HG03060 (cell line): ENCODE results near the gene C10orf105.

ENCODE experiments used
- ATAC-seq: cut with Tn5 transposase; IDR thresholded peaks from one replicate; pipeline ENCODE4 v1.9.1; 2021; ENCODE audit warnings: low read depth, moderate number of reproducible peaks; ENCODE audit not compliant: unreplicated experiment

C10orf105 gene

DNA sequence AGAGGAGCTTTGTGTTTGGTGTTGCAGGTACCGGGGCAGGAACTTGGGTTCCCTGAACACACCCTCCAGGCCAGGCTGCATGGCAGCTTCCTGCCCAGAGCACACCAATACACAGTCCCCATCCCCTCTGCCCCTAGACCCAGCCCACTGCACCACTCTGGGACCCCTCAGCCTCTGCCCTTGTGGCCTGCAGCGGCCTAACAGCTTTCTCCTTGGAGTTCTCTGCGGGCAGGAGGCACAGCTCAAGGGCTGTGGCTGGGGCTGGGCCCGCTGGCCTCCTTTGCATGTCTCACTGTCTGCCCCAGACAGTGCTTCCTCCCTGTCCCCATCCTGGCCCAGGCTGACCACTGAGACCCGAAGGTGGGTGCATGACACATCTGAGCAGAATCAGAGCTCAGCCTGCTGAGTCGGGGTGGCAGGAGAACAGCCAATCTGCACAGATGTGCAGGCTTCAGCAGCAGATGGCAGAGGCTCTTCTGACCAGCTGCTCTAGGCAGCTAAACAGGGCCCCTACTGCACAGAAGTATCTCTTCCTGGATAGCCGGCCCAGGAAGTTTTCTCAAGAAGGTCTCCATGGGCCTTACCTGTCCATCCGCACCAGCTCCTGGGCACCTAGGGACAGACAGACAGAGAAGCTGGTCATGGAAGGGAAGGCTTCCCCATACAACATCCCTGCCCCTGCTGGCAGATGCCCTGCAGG is 33.0 kb upstream of the C10orf105 start:
- no peak for ATAC-seq

DNA sequence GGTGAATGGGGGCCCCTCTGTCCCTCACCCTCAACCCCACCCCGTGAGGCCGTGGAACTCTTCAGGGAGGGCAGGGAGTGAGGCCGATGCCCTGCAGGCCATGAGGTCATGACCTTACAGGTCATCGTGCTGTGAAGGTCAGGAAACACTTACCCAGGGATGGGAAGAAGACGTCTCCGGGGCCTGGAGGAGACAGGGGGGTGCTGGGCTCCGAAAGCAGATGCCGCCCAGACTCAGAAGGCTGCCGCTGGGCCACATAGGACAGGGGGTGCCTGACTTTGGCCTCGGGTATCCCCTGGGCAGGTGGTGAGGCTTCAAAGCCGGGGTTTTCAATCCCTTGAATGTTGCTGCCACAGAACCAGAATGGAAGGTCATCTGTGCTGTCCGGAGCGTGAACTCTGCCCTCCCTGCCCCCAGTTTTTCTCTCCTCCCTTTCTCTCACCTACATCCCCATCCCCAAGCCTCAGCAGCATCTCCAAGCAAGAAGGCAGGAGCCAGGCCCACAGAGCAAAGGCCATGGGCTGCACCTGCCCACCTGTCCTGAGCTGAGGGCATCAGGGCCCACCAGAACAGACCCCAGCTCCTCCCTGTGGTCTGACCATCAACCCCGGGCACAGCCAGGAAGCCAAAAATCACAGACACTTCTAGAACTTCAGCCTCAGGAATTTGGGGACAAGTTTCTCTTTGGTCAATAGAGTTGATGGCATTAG is 32.1 kb upstream of the C10orf105 start:
- no peak for ATAC-seq

DNA sequence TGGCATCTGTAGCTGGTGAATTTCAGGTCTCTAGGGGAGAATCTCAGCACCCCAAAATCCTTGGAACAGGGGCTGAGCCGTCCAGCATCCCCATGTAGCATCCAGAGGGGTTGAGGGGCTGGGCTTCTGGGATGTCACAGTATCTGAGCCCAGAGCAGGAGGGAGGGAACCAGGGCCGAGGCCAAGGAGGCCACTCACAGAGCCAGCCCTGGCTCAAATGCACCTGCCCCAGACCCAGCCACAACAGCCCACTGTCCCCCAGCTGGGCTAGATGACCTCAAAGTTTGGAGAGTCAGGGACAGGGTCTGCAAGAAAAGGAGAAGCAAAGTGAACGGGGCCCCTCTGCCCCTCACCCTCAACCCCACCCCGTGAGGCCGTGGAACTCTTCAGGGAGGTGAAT is 31.4 kb upstream of the C10orf105 start:
- ATAC-seq: no peak

DNA sequence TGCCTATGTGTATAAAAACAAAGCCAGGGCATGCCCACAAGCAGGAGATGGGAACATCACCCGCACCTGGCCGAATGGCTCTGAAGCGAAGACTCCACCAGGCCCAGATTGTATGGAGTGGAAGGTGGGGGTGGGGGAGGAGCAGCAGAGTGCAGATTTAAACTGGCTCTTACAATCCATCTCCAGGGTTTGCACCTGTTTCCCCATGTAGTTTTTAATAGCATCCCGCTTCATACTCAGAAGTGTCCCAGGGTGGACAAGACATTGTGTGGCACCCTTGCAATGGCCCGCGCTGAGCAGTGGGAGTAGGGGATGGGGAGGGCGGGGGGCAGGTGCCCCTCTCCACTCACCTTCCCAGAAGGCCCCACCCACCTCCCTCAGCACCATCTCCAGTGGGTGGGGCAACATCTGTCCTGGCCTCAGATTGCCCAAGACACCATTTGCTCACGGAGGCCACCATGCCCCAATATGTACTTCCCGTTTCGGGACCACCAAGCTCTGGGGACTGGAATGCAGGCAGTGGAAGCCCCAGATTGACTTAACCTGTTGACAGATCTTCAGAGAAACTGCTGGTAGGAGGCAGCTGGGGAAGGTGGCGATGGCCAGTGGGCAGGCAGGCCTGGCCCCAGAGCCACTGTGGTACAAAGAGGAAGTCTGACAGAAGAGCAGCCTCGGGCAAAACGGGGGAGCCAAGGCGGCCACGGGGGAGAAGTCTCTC is 30.7 kb upstream of the C10orf105 start:
- no peak for ATAC-seq

DNA sequence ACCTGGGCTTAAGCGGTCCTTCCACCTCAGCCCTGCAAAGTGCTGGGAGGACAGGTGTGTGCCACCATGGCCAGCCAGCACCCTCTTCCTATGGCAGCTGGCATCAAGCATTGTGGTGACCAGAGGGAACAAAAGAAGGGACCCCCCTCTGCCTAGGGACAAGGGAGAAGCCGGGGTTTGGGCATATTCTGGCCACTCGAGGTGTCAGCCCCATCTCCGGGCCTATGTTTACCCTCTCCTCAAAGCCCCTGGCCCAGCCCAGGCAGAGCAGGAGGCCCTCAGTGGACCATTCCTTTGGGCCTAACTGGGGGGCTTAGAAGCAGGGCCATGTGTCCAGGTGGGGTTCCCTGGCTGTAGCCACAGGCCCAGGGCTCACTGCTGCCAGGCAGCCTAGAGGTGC is 29.8 kb upstream of the C10orf105 start:
- no peak for ATAC-seq

DNA sequence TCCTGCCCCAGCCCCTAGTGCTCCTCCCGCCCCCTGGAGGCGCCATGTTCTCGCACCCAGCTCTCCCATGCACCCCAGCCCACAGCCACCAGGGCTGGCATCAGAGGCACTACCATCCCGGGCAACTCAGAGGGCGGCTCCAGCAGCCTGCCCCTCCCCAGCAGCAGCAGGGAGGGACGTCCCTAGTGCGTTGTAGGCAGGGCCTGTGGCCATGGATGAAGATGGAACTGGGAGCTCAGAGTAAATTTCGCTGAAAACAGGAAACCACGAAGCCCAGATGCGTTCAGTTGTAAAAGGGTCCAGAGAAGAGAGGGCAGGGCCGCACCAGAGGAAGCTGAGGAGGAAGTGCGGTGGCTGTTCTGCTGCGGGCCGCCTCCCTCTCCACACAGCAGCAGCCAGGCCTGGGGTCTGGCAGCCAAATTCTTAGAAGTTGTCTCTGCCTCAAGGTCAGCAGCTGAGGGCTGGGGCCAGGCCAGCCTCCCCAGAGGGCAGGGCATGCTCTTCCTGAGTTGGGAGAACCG is 29.2 kb upstream of the C10orf105 start:
- ATAC-seq: no peak

DNA sequence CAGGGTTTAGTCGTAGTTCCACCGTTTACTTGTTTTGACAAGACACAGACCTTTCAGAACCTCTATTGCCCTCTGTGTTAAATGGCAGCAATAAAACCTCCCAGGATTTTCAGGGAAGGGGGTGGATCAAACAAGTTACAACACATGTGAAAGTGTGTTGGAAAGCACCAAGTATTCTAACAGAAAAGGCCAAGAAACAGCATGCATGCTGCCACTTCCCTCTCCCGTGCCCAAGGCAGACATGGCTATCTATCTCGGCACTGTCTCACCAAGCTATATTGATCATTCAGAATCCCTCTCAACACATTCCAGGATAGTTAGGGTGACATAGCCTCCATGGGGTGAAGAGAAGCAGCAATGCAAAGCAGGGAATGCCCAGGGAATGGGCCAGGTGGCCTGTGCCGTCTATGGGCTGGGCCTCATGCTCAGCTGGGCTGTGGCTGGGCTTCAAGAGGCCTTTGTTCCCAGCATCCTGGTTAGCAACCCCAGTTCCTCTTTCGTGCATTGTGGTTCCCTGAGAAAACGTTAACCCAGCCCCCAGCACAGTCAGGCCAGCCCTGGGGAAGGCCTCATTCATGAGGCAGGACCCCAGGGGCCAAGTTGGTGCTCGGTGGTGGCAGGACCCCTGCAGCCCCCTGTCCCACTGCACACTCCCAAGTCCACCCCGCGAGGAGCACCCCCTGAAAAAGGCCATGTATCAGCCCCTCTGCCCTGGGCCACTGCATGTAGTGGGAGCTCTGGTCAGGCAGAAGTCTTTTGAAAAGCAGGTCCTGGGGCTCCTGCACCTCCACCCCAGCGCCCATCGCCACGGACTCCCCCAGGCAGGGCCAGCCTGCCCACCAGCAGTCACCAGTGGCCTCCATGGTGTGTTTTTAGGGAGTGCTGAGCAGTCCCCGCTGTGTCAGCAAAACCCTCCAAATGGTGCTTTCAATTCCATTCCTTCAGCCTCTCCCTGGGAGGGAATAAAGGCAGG is 28.3 kb upstream of the C10orf105 start:
- ATAC-seq: no peak

DNA sequence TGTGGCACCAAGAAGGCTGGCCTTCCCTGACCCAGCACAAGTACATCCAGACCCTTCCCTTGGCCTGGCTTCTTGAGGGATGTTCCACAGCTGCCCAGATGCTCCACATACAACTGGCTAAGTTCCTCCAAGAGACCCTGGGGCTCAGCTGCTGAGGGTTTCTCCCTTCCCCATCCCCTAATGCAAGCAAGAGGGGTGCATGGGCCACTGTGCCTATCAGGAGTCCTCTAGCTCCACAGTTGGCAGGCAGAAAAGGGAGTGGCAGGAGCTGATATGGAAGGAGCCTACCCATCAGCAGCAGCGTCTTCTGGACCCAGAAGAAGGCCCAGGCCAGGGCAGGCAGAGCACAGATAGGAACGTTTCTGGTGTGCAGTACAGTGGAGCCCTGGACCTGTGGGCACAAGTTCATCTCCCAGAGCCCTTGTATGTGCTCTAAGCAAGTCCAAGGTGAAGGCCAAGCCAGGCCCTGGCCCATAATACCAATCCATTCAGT is 27.5 kb upstream of the C10orf105 start:
- ATAC-seq: no peak

DNA sequence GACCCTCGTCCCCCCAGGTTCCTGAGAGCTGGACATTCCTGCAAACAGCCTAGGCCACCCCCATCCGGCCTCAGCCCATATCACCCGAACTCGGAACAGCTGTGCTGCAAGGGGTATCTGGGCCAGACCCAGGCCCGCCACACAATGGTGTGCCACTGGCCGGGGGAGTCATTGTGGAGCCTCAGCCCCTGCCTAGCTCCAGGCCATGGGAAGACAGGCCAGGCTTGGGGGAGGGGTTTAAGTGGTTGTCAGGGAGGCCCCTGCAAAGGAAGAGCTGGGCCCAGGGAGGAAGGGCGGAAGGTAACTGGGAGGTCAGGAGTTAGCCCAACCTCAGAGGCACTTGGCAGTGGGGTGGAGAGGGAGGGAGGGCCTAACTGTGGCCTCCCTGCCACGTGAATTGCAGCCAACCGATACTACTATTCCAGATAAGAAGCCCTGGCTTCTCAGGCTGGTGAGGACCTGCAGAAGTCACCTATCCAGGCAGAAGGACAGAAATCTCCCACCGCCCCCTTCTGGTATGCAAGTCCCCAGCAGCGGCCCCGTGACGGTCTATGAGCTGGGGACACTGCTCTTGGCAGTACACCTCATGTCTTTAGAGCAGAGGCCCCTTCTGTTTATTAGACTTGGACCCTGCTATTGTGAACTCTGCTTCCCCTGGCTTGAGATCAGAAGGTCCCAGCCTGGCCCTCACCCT is 26.9 kb upstream of the C10orf105 start:
- no peak for ATAC-seq

DNA sequence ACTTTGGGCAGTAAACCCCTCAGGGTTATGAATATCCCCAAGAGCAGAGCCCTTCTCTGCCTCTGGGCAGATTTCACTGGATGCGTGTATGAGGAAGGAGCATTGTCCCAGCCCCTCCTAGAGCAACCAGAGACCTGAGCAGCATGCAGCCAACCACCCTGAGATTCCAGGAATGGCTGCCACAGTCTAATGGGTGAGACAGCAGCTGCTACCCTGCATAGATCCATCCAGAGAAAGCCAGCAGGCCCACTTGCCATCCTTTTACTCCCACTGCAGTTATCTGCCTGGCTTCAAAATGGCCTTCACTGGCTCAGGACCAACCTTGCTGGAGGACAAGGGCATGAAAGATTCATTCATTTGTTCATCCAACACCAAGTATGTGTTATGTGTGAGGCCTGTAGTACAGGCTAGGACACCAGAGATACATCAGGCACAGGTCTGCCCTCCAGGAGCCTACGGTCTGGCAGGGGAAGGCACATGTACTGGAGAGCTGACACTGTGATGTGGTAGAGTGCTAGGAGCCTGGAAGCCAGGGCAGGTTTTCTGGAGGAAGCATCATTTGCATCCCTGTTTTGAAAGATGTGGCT is 26.2 kb upstream of the C10orf105 start:
- ATAC-seq: no peak

DNA sequence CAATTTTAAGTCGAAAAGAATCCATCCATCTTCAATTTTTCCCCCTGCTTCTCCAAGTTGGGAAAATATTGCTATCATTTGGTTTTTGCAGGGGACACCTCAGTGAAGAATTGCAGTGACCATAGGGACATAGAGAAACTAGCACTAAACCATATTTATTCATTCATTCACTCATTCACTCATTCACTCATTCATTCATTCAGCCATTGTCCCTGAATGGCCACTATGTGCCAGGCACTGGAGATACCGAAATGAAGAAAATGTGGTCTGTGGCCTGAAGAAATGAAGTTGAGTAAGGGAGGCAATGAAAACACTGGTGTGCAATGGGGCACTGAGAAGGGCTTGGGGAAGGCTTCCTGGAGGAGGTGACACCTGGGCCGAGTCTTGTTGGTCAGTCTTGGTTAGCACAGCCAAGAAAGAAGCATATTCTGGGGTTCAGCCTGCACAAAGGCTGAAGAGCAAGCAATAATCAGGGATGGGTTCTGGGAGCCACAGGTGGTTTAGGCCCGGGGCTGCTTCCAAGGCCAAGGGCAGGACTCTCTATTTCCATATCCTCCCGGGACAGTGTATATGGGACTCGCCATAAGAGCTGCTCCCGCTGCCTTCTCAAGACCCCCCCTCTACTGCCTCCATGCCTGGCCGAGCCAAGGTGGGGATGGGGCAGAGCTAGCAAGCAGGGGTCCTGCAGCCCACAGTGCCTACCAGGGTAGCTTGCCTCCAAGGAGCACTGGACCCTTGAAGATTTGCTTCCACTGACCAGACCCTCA is 25.5 kb upstream of the C10orf105 start:
- no peak for ATAC-seq

DNA sequence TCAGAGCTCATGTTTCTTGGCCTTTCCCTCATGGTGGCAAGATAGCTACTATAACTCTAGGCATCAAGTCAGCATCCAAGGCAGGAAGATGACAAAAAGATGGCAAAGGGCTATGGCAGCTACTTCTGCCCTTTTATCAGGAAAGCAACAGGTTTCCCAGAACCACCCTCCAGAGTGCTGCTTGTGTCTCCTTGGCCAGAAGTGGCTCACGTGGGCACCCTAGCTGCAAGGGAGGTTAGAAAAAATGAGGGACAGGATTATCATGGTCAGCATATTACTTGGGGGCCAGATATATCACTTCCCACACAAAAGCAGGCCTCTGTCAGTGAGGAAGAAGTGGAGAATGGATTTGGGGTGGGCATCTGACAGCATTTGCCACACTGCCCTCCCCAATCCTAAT is 24.3 kb upstream of the C10orf105 start:
- ATAC-seq: no peak

DNA sequence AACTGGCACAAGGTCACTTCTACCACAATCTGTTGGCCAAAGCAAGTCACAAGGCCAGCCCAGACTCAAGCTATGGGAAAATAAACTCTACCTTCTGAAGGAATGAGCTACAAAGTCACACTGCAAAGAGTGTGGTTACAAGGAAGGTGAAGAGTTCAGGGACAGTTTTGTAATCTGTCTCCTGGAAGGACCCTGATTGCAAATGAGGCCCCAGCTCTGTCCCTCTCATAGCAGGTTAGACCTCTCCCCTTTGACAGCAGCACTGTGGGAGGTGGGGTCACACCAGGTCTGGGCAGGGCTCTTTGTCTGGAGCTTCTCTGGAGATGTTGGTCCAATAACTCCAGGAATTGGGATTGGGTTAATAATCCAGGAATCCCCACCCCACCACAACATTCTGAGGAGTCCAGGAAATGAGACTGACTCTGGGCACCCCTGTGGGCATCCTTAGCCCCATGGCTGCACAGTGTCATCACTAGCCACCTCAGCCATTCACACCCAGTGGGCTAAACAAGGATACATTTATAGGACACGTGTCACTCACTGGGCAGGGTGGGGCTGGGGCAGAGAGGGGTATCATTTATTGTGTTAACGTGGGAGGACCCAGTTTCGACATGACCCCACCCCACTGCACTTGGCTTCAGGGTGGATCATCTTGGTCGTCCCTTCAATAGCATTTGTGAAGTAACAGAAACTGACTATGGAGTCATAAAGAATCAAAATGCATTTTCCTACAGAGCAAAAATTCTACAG is 23.7 kb upstream of the C10orf105 start:
- no peak for ATAC-seq

DNA sequence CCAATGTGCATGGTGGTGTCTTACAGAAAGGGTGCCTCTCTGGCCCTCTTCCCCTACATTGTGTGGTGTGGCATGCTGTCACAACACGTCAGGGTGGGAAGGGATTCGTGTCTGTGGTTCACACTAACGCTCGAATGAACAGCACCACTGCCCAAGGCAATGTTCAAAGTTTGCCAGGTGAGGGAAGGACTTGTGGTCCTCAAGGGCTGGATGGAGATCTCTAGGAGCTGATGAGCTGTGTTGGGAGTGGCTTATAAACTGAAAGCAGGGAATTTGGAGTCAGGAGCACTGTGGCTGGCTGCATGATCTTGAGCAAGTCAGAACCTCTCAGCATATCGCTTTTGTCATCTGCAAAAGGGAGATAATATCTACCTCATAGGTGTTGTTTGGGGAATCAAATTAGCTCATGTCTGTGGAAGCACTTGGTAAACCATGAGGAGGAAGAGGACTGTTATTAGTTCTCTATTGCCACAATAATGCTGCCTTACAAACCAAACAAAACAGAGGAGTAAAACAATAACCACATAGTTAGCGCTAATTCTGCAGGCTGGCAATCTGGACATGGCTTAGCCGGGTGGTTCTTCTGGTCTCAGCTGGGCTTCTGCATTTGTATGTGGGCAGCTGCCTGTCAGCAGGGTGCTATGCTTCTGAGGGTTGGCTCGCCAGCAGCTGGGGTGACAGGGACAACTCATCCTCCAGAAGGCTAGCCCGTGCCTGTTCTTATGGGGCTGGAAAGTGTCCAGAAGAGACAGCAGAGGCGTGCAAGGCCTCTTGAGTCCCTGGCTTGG is 22.9 kb upstream of the C10orf105 start:
- no peak for ATAC-seq

DNA sequence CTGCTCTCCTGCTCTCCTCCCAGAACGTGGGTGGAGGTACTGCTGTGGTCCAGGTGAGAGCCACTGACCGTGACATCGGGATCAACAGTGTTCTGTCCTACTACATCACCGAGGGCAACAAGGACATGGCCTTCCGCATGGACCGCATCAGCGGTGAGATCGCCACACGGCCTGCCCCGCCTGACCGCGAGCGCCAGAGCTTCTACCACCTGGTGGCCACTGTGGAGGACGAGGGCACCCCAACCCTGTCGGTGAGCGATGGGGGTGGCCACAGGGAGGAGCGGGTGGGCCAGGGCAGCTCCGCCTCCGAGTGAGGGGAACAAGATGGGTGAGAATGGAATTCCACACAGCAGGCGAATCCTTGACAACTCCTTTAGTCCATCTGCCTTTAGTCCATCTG is 22.1 kb upstream of the C10orf105 start:
- ATAC-seq: no peak

DNA sequence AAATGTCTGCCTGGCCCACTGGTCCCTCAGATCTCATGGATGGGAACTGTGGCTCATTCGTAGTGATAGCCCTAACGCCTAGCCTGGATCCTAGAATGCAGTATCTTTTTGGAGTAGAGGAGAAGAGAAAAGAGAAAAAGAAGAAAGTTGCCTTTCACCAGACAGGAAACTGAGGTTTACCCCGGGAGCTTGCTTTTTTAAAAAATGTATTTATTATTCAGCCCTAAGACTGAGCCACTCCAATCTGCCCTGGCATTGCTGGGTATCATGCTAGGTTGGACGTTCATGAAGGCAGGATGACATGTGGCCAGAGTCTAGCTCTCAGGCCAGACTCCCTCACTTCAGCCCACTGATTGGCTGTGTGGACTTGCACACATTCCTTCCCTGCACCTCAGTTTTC is 21.5 kb upstream of the C10orf105 start:
- ATAC-seq: no peak

DNA sequence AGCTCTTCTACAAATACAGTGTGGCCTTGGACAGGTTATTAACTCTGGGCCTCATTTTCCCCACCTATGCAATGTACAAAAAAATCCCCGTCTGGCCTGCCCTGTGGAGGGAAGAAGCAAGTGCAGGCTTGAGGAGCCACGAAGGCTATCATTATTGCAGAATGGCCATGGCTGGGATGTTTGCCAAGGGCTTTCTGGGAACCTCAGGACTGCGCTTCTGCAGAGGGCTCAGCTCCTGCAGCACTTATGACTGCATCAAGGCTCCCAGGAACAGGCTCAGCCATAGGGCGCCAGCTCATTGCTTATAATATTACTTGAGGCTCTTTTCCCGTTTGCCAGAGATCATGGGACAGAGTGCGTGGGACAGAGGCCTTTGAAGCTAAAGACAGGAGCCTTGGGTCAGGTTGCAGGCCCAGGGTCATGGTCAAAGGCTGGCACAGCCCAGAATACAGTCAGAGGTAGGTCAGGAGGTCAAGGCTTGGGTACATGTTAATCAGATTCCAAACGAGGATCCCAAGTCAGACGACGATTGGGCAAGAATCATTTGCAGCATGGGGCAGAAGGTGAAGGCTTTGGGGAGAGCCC is 20.6 kb upstream of the C10orf105 start:
- ATAC-seq: no peak
